Glutamatergic neuron (in vitro differentiated cells): ENCODE measurements around the gene SRSF7. TPM values are rescaled to one million over a fixed set of nuclear protein-coding genes. Genes with fewer than 3 reads are reported as not detected.
"Not testable (repeated sequence)": the region's sequence is repeated elsewhere in the genome, so short reads cannot be mapped to it uniquely, and the experiment has no call there.

Source experiments
- DNase-seq: peaks from one replicate; pipeline ENCODE4 v3.0.0; 2022
- H3K27ac Mint-ChIP-seq: one replicate; pipeline ENCODE4 v1.8.0; 2020; ENCODE audit warnings: mild to moderate bottlenecking, mixed read lengths, inconsistent platforms; ENCODE audit not compliant: unreplicated experiment
- H3K27me3 Mint-ChIP-seq: one replicate; pipeline ENCODE4 v1.8.0; 2020; ENCODE audit warnings: mild to moderate bottlenecking, moderate library complexity, mixed read lengths, inconsistent platforms; ENCODE audit not compliant: unreplicated experiment
- H3K36me3 Mint-ChIP-seq: one replicate; pipeline ENCODE4 v1.8.0; 2020; ENCODE audit warnings: mild to moderate bottlenecking, mixed read lengths, inconsistent platforms; ENCODE audit not compliant: unreplicated experiment
- H3K4me1 Mint-ChIP-seq: one replicate; pipeline ENCODE4 v1.8.0; 2020; ENCODE audit warnings: mild to moderate bottlenecking, low read depth, mixed read lengths, inconsistent platforms; ENCODE audit not compliant: unreplicated experiment
- H3K4me3 Mint-ChIP-seq: one replicate; pipeline ENCODE4 v1.8.0; 2020; ENCODE audit warnings: mild to moderate bottlenecking, mixed read lengths, inconsistent platforms; ENCODE audit not compliant: unreplicated experiment
- H3K9me3 Mint-ChIP-seq: one replicate; pipeline ENCODE4 v1.8.0; 2020; ENCODE audit warnings: mild to moderate bottlenecking, moderate library complexity, mixed read lengths, inconsistent platforms; ENCODE audit not compliant: unreplicated experiment
- CTCF ChIP-seq: fragments of 200-600 bp; sonication (generic); IDR thresholded peaks from one replicate; pipeline ENCODE4 v1.5.0; 2021; ENCODE audit not compliant: partially characterized antibody, unreplicated experiment
- total RNA-seq: library from RNA; stranded (reverse); fragmentation: NEBNext Ultra II Directional; extraction: Animal tissue kit (Norgen Biotek cat#: 25700); gene quantifications from one replicate; pipeline ENCODE4 v1.2.1, GENCODE V29; 2021; ENCODE audit not compliant: unreplicated experiment

SRSF7 gene
- total RNA-seq, 1 donor from 2014 or later, result 155 TPM

- DNase-seq, result no peak
- Mint-ChIP-seq H3K36me3 (no peaks in the 10 kb centered on the region), H3K27me3 (peaks cover 2% of the 10 kb centered on the region), H3K27ac (no peak overlapping the region), H3K4me1 (no peaks in the 10 kb centered on the region), H3K9me3 (no peaks in the 10 kb centered on the region), H3K4me3 (no peak overlapping the region)
- no peak for TF ChIP-seq CTCF
Observed at GRCh38 chr2:38793511-38793910, 42.4 kb upstream of the SRSF7 start.

GRCh38 chr2:38792751-38793150, 41.6 kb upstream of the SRSF7 start:
- Mint-ChIP-seq H3K4me1 (no peaks in the 10 kb centered on the region), H3K36me3 (no peaks in the 10 kb centered on the region), H3K27ac (no peak overlapping the region), H3K27me3 (peaks cover 2% of the 10 kb centered on the region), H3K4me3 (no peak overlapping the region), H3K9me3 (no peaks in the 10 kb centered on the region)
- TF ChIP-seq CTCF, result no peak
- DNase-seq, result no peak

- not testable (repeated sequence) for DNase-seq, H3K9me3 Mint-ChIP-seq, H3K4me3 Mint-ChIP-seq, H3K27me3 Mint-ChIP-seq, H3K4me1 Mint-ChIP-seq, H3K27ac Mint-ChIP-seq, H3K36me3 Mint-ChIP-seq
Observed at GRCh38 chr2:38792321-38792720, 41.2 kb upstream of the SRSF7 start.

- H3K27me3 Mint-ChIP-seq, result peaks cover 2% of the 10 kb centered on the region
- no peaks in the 10 kb centered on the region for H3K9me3 Mint-ChIP-seq
- H3K36me3 Mint-ChIP-seq, result no peaks in the 10 kb centered on the region
- TF ChIP-seq CTCF, result no peak
- H3K4me3 Mint-ChIP-seq, result no peak overlapping the region
- H3K27ac Mint-ChIP-seq, result no peak overlapping the region
- H3K4me1 Mint-ChIP-seq, result no peaks in the 10 kb centered on the region
- DNase-seq, result no peak
Observed at GRCh38 chr2:38791744-38792143, 40.6 kb upstream of the SRSF7 start.

GRCh38 chr2:38789691-38790090, 38.5 kb upstream of the SRSF7 start:
- Mint-ChIP-seq H3K36me3 (no peaks in the 10 kb centered on the region), H3K27me3 (peaks cover 2% of the 10 kb centered on the region), H3K4me3 (no peak overlapping the region), H3K27ac (no peak overlapping the region), H3K4me1 (peaks cover under 1% of the 10 kb centered on the region), H3K9me3 (no peaks in the 10 kb centered on the region)
- no peak for DNase-seq
- TF ChIP-seq CTCF, result no peak

- Mint-ChIP-seq H3K36me3 (no peaks in the 10 kb centered on the region), H3K27me3 (peaks cover 2% of the 10 kb centered on the region), H3K4me3 (no peak overlapping the region), H3K27ac (no peak overlapping the region), H3K4me1 (peaks cover 1% of the 10 kb centered on the region), H3K9me3 (no peaks in the 10 kb centered on the region)
- no peak for TF ChIP-seq CTCF
- no peak for DNase-seq
Observed at GRCh38 chr2:38788306-38788705, 37.1 kb upstream of the SRSF7 start.
